GM12874 (cell line): ENCODE data around the gene ATAD3C.

Experiments
- CTCF ChIP-seq: IDR thresholded peaks from 2 replicates; pipeline ENCODE4 v1.5.1; 2011; ENCODE audit warnings: low read depth, mild to moderate bottlenecking, control low read depth, low read length, moderate library complexity; ENCODE audit not compliant: insufficient read depth

Gene ATAD3C

DNA sequence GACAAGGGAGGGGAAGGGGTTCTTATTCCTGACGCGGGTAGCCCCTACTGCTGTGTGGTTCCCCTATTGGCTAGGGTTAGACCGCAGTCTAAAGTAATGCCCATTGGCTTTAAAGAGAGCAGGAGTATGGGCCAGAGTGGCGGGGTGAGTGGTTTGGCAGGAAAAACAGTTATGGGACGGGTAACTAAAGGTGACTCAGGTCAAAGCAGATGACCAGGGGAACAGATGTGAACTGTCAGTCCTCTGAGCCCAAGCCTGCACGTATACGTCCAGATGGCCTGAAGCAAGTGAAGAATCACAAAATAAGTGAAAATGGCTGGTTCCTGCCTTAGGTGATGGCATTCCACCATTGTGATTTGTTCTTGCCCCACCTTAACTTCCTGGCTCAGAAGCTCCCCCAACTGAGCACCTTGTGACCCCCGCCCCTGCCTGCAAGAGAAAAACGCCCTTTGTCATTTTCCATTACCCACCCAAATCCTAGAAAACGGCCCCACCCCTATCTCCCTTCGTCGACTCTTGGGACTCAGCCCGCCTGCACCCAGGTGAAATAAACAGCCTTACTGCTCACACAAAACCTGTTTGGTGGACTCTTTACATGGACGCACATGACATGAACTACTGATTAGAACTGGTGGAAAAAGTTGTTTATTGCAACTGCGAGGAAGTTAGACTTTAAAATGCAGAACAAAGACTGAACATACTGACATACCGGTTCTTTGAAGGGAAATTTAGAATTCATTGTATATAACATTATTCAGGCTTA is 21.3 kb downstream of the ATAD3C start:
- no peak for TF ChIP-seq CTCF

DNA sequence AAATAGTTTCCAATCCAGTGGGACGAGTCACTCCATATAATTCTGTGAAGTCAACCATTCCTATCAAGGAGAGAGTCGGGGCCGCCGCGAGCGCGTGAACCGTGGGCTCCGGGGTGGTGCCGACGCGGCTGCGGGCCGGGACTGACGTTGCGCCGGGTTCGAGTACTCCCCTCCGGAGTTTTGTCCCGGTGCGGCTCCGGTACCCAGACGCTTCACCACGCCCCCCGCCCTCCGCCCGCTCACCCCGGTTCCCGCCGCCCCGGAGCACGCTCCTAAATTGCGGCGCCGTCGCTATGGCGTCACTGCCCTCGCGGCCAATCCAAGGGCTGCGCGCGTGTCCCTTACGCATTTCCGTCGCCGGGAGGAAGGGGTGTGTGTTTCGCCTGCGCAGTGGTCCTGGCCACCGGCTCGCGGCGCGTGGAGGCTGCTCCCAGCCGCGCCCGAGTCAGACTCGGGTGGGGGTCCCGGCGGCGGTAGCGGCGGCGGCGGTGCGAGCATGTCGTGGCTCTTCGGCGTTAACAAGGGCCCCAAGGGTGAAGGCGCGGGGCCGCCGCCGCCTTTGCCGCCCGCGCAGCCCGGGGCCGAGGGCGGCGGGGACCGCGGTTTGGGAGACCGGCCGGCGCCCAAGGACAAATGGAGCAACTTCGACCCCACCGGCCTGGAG is 22.0 kb downstream of the ATAD3C start, which contains the start of gene ATAD3B:
TSS of gene ATAD3B (plus strand) at position 377 of the 664 bp plus-strand sequence. CDS start at position 497, 120 bp downstream.
- no peak for TF ChIP-seq CTCF

GRCh38 chr1:1477206-1477605 is 27.7 kb downstream of the ATAD3C start:
- no peak for TF ChIP-seq CTCF

DNA sequence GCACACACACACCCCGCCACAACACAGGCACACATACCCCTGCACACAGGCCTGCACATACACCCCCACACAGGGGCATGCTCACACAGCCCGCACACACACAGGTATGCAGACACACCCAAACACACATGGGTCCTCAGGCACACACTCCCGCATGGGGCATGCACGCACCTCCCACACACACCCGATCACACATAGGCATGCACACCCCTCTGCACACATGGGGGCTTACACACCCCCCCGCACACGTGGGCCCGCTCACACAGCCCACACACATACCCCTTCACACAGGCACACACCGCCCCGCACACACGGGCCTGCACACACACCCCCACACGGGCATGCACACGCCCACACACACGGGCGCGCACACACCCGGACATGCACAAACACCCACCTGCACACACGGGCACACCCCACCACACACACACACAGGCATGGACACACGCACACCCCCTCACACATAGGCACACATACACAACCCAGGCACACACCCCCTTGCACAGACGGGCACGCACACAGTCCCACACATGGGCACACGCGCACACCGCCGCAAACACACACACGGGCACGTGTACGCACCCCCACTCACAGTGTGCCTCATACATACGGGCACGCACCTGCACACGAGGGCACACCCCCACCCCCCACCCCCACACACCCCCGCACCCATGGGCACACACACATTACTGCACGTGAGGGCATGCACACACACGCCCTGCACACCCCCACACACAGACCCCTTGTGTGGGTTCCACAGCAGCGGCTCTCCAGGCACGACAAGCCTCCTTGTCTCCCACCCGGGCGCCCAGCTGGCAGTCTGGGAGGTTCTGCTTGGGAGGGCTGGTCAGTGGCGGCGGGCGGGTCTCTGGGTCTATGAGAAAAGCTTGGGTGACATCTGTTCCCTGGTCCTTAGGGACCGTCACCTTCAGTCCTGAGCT is 30.3 kb downstream of the ATAD3C start:
- no peak for TF ChIP-seq CTCF

DNA sequence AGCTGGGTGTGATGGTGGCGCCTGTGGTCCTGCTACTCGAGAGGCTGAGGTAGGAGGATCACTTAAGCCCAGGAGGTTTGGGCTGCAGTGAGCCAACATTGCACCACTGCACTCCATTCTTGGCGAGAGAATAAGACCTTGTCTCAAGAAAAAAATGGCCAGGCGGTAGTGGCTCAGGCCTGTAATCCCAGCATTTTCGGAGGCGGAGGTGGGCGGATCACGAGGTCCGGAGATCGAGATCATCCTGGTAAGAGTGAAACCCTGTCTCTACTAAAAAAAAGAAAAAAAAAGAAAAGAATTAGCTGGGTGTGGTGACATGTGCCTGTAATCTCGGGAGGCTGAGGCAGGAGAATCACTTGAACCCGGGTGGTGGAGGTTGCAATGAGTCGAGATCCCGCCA is 33.4 kb downstream of the ATAD3C start:
- no peak for TF ChIP-seq CTCF

DNA sequence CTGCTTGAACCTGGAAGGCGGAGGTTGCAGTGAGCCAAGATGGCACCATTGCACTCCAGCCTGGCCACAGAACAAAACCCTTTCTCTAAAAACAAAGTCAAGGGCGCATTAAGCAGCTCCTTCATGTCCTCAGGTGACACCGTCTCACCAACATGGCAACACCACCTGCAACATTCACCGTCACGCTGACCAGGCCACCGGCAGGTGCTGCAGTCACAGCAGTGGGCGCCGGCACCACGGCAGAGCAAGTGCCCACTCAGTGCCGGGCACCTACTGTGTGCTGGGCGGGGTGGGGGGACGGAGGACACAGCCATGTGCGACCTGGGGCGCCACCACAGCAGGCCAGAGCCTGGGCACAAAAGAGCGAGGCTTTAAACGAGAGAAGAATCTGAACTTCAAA is 34.2 kb downstream of the ATAD3C start:
- TF ChIP-seq CTCF: no peak

DNA sequence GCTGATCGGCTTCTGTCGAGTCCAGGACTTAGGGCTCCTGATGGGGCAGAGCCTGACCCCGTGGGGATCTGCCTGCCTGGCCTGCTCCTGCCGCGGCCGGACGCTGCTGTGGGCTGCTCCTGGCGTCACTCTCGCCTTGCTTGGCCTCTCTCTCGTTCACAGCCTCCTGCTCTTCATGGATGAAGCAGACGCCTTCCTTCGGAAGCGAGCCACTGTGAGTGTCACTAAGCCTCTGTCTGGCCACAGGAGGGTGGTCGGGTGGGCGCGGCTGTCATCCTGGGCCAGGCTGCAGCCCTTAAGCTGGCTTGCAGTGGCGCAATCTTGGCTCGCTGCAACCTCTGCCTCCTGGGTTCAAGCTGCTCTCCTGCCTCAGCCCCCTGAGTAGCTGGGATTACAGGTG is 38.2 kb downstream of the ATAD3C start:
- TF ChIP-seq CTCF: no peak
